ENCODE results near the gene TBX21.

Gene TBX21

DNA sequence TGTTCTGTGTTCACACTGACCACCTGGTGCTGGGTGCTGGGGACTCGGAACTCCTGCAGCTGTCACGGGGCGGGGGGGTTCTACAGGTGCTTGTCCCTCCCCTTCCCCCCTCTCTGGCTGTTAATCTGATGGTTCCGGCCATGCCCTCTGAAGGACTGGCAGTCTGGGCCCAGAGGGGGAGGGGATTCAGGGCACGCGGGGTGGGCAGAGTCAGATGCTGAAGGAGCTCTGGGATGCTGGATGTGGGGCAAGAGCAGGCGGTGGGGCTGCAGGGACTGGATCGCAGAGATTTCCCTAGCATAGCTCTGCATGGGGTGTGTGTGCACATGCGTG lies 5.4 kb upstream of the TBX21 start:
- no peak for TF ChIP-seq CTCF (IDR thresholded peaks at IDR 0.05)

DNA sequence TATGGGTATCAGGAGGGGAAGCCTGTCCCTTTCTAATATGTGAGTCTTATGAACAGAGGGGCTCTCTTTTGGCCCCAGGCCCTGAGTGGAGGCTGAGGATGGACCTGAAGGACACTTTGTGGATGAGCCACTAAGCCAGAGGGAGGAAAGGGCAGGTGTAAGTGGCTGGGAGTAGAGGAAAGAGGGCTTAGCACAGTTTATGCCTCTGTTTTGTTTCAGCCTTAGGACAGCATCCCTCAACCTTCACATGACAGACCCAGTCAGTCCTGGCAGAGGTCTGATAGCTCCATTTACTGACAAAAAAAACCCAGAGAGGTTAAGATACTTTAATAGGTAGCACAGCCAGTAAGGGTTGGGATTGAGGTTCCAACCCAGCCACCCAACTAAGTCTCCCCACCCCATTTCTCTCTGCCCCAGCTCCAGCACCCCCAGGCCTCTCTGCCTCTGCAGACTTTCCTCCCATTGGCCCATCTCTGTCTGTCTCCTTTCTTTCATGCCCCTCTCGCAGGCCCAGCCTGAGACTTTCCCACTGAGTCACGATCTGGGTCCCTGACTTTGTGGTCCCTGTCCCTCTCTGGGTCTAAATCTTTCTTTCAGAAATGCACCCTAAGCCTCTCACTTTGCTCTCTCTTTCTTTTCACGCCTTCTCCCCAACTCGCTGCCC lies 4.7 kb upstream of the TBX21 start:
- no peak for TF ChIP-seq CTCF (IDR thresholded peaks at IDR 0.05)

DNA sequence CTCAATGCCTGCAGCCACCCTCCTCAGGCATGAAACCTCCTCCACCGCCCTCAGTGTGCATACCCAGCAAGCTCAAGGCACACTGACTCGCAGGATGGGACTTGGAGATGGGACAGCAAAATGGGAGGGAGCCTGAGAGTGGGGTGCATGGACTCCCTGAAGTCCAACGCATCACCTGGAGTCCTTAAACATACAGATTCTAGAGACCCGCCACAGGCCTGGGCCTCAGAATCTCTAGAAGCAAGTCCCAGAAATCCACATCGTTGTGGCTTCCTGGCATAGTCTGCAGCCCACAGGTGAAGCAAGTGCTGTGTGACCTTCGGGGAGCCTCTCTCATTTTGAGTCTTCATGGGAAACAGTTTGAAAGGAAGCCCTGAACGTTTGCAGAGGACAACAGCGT lies 3.6 kb upstream of the TBX21 start:
- no peak for TF ChIP-seq CTCF (IDR thresholded peaks at IDR 0.05)

DNA sequence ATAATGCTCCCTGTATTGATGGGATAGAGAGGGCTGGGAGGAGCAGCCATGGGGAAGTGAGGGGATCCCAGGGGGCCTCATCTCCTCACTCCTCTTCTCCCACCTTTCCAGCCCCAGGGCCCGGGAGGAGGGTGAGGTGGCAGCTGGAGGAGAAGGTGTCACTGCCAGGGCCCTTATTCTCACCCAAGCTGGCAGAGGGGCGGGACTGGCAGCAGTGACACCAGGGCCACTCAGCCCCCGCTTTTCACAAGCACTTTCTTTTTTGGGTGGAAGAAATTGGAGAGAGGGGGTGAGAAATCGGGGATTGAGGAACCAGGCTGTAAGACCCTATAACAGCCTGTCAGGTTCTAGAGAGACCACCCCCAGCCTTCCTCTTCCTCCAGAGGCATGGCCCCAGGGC lies 2.4 kb upstream of the TBX21 start:
- no peak for TF ChIP-seq CTCF (IDR thresholded peaks at IDR 0.05)

- TF ChIP-seq CTCF (IDR thresholded peaks at IDR 0.05) = no peak
Measured at GRCh38 chr17:47731396-47731795, 1.6 kb upstream of the TBX21 start.

DNA sequence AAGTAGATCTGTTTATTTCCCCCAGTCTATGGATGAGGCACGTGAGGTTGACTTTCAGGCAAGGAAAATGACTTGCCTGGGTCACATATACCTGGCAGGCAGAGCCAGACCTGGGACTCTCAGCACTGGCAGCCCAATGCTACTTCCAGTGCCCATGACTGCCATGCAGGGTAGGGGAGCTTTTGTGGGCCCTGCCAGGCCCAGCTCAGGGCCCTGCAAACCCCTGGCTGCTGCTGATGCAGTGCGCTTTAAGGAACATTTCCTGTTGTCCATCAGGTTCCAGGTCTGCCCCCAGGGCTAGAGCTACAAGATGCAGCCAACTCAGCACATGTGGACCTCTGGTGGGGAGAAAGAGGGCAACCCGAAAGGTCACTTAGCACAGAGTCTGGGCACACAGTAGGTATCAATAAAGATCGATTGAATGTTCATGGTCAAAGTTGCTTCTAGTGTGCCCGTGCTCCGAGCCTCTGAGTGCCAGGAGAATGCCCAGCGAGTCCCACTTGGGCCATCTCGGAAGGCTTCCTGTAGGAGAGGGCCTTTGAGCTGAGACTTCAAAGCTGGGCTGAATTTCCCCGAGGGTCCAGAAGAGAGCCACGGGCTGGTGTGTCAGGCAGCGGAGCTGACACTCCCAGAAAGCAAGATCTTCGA lies 513 bp upstream of the TBX21 start:
- no peak for TF ChIP-seq CTCF (IDR thresholded peaks at IDR 0.05)

- TF ChIP-seq CTCF (IDR thresholded peaks at IDR 0.05) = no peak
Measured at GRCh38 chr17:47733674-47734410, 806 bp downstream of the TBX21 start.
